ENCODE measurements around the gene FGF16. TPM values are rescaled to one million over a fixed set of nuclear protein-coding genes. Genes with fewer than 3 reads are reported as not detected.
"Not testable (repeated sequence)": the region's sequence is repeated elsewhere in the genome, so short reads cannot be mapped to it uniquely, and the experiment has no call there.

Gene FGF16
- total and polyA plus RNA-seq, 2 of the 8 experiments (the other 6 are each of a cell fraction or from before 2014, with no cell fraction given): 0.50 to 1.4 TPM

- H2BK12ac ChIP-seq (ENCODE audit: low read depth, low read length); H3K9me3 ChIP-seq (ENCODE audit: insufficient read depth in 2 of 2, low read depth in 1 of 2, low read length in 1 of 2); H4K8ac ChIP-seq (ENCODE audit: extremely low read depth, insufficient read depth, low read length); POLR2A ChIA-PET (ENCODE audit: partially characterized antibody); H3K4me1 ChIP-seq (replicated peaks in 1 of 4; ENCODE audit: control insufficient read depth in 3 of 4, insufficient read depth in 4 of 4, low read length in 3 of 4); H3K18ac ChIP-seq (ENCODE audit: extremely low read depth, low read length); H3K9ac ChIP-seq (replicated peaks in 1 of 4; ENCODE audit: extremely low read depth in 1 of 4, low read depth in 3 of 4, low read length in 3 of 4); H4K5ac ChIP-seq (ENCODE audit: insufficient read length, low read depth, low read length); CTCF ChIA-PET (ENCODE audit: partially characterized antibody); H3K4me3 ChIP-seq (ENCODE audit: extremely low read depth in 1 of 4, insufficient read depth in 2 of 4, low read depth in 3 of 4, low read length in 4 of 4); H2BK15ac ChIP-seq (ENCODE audit: low read length); H3K4ac ChIP-seq (replicated peaks; ENCODE audit: insufficient read length, low read depth, low read length); H3K79me1 ChIP-seq (ENCODE audit: low read depth, low read length); DNase-seq (ENCODE audit: low read depth in 1 of 2, low spot score in 2 of 2); H4K20me1 ChIP-seq (replicated peaks in 1 of 2; ENCODE audit: control insufficient read depth in 1 of 2, insufficient read depth in 2 of 2, low read length in 2 of 2); H3K79me2 ChIP-seq (ENCODE audit: control insufficient read depth in 1 of 2, insufficient read depth in 2 of 2, low read length in 2 of 2); H2BK120ac ChIP-seq (replicated peaks; ENCODE audit: low read depth, low read length); H2AK5ac ChIP-seq (ENCODE audit: low read depth, low read length); H2BK20ac ChIP-seq (ENCODE audit: low read length); FAIRE-seq; H3K23ac ChIP-seq (ENCODE audit: insufficient read length); H3K36me3 ChIP-seq (ENCODE audit: control insufficient read depth in 2 of 4, insufficient read depth in 4 of 4, low read length in 3 of 4); H2AFZ ChIP-seq (ENCODE audit: low read length); H3K23me2 ChIP-seq (ENCODE audit: low read depth, low read length); H3K14ac ChIP-seq (ENCODE audit: insufficient read length); H3K27me3 ChIP-seq (replicated peaks in 1 of 4; ENCODE audit: control insufficient read depth in 3 of 4, extremely low read depth in 1 of 4, insufficient read depth in 3 of 4, low read length in 3 of 4); H3K4me2 ChIP-seq (ENCODE audit: insufficient read depth in 1 of 2, low read depth in 2 of 2, low read length in 2 of 2); H2BK5ac ChIP-seq (ENCODE audit: low read depth, low read length); H4K91ac ChIP-seq (replicated peaks; ENCODE audit: insufficient read length, low read length); H3K27ac ChIP-seq (ENCODE audit: low read depth, low read length); H3K56ac ChIP-seq (replicated peaks; ENCODE audit: insufficient read length, low read depth, low read length): not testable (repeated sequence)
- WGBS, 2 experiments (ENCODE audit: extremely low coverage in 1 of 2, insufficient coverage in 1 of 2, insufficient read length in 1 of 2, insufficient replicate concordance in 2 of 2, low coverage in 1 of 2, low lambda C conversion rate in 2 of 2, missing lambda C conversion rate in 1 of 2): 100% methylated on average over 1 of the region's 1 CpG; no CpG with 5 or more reads in 1 of the 2 experiments
These were observed 39.4 kb upstream of the FGF16 start for GRCh38 chrX:77407821-77408220.
